Measurements from ENCODE around the gene PAXX.

Gene PAXX

DNA sequence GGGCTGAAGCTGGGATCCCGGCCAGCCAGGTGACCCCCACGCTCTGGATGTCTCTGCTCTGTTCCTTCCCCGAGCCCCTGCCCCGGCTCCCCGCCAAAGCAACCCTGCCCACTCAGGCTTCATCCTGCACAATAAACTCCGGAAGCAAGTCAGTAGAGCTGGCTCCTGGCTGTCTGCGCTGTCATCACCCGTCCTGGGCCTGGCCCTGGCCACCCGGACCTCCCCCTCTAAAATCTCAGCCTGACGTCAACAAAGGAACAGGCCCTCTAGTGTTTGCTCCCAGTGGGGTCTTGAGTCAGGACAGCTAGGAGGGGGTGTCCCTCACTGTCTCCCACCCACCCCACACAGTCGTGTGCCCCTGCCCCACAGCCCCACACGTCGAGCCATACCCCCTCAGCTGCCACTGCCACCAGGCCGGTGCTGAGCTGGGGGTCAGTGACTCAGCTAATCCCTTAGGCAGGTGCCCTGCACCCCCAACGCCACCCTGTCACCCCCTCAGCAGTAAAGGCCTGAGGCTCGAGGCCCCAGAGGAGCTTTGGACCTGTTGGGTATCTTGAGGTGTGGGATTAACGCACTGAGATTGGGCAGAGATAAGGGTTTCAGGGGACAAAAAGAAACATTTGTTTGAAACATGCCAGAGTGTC is 10.5 kb upstream of the PAXX start:
- no peak for DNase-seq

DNA sequence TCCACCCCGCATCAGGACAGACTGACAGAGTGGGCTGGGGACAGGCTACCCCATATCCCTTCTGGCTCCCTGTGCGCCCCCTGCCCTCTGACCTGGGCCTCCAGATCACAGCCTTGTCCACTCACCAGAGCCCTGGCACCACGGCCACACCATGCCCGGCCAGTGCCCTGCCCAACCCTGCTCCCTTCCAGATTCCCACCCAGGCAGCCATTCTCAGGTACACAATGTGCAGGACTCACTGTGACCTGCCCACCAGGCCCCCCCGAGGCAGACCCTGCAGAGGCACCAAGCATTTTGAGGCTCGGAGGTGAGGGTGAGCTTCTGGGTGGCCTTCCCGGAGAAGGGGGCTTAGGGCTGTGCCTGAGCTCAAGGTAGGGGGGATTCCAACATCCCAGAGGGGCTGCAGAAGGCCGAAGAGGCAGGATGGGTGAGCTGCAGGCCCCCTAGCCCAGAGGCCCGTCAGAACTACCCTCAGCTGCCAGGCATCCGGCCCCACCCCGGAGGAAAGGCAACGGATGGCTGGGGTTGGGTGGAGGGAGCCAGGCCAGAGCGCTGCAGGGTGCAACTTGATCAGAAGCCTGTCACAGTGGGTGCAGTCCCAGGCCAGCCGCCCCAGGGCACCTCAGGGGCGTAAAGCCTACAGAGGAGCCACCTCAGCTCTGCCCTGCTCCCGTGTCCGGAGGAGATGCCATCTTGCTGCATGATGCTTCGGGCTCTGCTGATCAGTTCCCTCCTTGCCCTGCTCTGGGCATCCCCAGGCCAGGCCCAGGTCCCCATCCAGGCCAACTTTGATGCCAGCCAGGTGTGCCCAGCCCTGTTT is 9.8 kb upstream of the PAXX start, which contains the start of gene LCNL1:
TSS of gene LCNL1 (plus strand) at position 762 of the 820 bp plus-strand sequence. CDS start 594 bp downstream, outside the sequence.
- no peak for DNase-seq

DNA sequence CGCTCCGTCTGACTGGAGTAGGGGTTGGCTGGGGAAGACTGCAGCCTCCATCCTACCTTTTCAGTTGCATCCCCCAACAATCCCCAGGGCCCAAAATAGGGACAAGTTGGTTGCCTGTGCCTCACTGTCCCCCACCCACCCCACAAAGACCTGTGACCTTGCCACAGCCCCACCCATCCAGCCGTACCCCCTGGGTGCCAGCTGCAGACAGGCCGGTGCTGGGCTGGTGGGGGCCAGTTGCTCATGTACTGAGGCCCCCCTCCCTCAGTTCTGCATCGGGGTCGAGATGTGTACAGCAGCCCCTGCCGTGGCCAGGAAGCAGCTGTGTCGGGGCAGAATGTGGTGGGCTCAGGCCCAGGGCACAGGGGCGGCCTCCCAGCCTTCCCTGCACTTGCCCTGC is 9.1 kb upstream of the PAXX start:
- no peak for DNase-seq

DNA sequence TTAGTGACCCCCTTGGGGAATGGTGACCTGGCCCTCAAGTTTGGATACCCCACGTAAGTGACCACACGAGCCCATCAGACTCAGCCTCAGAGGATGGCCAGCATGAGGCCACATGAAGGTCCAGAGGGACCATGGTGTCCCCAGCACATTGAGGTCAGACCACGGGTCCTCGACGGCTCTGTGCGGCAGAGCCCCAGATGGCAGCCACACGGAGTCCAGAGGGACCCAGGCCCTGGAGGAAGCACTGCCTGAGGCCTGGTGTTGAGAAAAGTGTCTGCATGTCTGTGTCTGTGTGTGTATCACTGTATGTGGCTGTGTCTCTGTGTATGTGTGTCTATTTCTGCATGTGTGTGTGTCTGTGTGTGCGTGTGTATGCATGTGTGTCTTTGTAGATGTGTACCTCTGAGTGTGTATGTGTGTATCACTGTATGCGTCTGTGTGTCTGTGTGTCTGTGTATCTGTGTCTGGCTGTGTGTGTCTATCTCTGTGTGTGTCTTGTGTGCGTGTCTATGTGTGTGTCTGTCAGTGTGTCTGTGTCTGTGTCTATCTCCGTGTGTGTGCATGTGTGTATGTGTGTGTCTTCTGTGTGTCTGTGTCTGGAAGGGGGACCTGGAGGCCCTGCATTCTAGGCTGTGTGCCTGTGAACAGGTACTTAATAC is 8.4 kb upstream of the PAXX start:
- DNase-seq, result no peak

- DNase-seq, result no peak
These were observed 7.7 kb upstream of the PAXX start for GRCh38 chr9:136984464-136985026.

- DNase-seq, result no peak
These were observed 7.1 kb upstream of the PAXX start for GRCh38 chr9:136985027-136985602.

GRCh38 chr9:136985853-136986252 is 6.4 kb upstream of the PAXX start:
- no peak for DNase-seq

DNA sequence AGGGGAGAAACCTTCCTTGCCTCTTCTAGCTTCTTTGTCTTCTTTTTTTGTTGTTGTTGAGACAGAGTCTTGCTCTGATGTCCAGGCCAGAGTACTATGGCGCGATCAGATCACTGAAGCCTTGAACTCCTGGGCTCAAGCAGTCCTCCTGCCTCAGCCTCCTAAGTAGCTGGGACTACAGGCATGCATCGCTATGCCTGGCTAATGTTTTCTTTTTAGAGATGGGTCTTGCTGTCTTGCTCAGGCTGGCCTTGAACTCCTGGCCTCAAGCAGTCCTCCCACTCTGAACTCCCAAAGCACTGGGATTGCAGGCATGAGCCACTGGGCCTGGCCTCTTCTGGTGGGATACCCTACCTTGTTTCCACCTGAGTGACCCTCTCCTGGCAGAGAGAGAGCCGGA is 3.4 kb upstream of the PAXX start:
- no peak for DNase-seq

DNA sequence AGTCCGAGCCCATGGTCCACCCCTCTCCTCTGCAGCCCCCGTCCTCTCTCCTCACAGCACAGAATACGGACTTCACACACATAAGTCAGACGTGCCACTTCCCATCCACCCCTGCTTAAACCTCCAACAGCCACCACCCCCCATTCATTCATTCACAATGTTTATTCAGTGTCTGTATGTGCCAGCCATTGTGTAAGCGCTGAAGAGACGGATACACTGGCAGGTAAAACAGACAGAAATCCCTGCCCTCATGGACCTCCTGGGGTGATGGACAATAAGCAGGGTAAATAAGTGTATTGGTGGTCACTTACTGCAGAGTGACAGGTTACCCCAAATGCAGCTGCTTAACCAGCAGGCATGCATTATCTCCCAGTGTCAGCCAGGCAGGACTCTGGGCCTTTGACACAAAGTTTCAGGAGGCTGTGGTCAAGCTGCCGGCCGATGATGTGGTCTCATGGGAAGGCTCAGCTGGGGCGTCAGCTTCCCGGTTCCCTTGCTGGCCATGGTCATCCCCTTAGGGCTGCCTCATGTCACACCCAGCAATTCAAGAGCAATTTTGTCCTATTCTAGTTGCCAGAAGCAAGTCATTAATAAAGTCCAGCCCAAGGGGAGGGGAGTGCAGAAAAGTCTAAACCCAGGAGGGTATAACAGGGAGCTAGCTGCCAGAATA is 1.8 kb upstream of the PAXX start:
- no peak for DNase-seq

DNA sequence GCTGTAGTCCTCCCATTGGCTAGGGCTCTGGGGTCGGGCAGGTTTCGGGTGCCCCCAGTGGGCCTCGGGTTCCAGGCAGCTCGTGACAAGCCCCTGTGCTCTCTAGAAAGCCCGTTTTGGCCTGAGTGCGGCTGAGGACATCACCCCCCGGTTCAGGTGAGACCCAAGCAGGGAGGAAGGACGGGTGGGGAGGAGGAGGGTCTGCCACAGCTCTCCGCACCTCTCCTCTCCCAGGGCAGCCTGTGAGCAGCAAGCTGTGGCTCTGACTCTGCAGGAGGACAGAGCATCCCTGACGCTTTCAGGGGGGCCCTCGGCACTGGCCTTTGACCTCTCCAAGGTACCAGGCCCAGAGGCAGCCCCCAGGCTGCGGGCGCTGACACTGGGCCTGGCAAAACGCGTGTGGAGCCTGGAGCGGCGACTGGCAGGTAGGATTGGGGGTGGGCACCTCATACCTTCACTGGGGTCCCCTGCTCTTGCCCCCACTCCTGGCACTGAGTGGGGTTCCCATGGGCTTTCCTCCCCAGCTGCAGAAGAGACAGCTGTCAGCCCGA is 672 bp downstream of the PAXX start:
- DNase-seq, result no peak

DNA sequence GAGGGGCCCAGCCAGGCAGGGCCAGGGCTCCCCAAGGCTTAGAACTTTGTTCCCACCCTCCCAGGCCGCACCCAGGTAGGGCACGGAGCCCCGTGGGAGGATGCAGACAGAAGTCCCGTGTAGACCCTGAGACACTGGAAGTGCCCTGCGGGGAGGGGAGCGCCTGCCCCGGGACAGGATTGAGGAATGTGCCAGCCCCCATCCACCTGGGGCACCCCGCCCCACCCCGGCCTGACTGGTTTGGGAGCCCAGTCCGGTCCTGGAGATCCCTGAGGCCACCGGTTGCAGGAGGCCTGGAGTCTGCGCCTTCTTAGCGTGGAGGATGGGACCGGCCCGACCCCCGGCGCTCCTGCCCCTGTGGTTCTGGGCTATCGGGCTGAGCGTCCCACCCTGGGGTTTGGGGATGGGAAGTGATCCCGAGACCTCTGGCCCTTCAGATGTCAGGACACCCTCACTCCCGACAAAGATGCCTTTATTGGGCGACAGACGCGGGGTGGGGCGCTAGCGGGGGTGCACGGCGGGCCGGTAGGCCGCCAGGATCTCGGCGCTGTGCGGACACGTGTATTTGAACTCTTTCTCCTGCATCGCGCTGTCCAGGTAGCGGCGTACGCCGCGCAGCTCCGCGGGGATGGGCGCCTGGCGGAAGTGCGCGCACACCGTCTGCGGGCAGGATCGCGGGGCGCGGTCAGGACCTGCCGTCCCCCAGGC is 2.1 kb downstream of the PAXX start:
- no peak for DNase-seq

GRCh38 chr9:136994888-136995230 is 2.6 kb downstream of the PAXX start:
- no peak for DNase-seq

DNA sequence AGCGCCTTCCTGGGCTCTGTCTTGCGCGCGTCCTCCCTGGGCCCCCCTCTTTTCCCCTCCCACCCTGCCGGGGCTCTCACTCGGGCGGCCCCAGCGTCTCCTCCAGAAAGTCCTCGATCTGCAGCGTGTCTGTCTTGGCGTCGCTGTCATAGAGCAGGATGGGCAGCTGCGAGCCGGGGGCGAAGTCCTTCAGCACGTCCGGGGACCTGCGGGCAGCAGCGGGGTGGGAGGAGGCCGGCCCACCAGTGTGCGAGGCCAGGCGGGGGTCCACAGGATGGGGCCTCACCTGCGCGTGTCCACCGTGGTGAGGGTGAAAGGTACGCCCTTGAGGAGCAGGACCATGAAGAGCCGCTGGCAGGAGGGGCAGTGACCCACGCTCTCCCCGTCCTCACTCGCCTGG is 3.1 kb downstream of the PAXX start:
- no peak for DNase-seq

DNA sequence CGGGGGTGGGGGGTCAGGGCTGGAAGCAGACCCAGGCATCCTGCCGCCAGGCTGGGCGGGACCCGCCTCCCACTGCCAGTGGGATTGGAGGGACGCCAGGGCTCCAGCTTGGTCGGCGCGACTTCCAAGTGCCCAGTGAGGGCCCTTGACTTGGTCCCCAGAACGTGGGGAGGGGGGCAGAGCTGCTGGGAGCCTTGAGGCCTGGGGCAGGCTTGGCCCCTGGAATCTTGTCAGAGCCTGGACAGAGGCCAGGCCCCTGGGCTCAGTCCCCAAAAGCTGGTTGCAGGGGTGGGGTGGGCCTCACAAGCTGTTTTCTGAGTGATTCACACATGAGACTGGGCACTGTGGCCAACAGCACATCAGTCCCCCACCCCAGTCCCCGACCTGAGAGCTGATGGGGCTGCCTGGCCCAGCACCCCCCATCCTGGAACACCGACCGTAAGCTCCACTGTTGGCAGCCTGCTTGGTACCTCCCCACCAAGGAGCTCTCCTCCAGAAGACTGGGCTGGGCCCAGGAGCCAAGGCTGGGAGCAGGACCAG is 3.6 kb downstream of the PAXX start:
- DNase-seq, result no peak

- DNase-seq, result no peak
These were observed 4.4 kb downstream of the PAXX start, which contains the start of gene CLIC3 for GRCh38 chr9:136996361-136997292. CLIC3 (minus strand) TSS chr9:136996568; CDS start chr9:136996543, 25 bp downstream.

- no peak for DNase-seq
These were observed 5.1 kb downstream of the PAXX start for GRCh38 chr9:136997371-136997770.

DNA sequence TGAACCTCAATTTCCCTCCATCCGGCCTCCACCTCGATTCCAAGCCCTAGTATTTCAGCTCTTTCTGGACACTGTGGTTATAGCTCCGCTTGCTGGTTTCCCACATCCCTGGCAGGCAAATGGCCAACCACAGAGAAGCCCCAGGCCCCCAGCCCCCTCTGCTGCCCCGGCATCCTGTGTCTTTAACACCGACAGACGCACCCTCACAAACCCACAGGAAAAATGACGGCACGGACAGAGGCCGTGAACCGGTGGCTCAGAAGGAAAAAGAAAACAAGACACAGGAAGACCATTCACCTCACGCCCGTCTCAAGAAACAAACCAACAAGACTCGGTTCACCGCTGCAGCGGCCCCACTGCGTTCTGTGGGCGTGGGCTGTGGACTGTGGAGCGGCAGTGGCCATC is 5.6 kb downstream of the PAXX start:
- no peak for DNase-seq

DNA sequence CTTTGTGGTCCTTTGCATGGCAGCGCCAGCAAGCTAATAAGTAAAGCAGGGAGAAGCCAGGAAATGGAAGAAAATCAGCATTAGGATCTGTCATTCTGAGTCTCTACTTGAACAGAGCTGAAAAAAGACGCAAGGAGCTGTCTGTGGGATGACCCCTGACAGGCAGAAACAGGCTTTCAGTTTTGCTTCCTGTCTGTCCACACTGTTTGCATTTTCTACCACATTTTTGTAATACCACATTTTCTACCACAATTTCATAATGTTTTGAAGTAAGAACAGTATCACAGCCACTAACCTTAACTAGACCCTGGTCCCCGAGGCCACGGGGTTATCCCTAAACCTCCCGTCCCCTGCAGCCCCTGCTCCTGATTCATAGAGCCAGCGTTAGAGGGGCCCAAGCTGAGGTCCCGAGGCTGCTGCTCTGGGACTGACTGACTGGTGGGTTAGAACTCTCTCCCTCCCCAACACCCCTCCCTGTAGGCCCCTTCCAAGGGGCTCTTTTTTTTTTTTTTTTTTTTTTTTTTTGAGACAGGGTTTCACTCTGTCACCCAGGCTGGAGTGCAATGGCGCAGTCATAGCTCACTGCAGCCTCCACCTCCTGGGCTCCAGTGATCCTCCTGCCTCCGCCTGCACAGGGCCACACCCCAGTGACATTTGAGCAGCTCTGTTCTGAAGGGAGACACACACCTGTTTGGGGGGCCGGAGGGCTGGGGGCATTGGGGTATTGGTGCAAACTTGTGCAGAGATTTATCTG is 8.1 kb downstream of the PAXX start:
- no peak for DNase-seq

Data from right kidney (tissue), 1 donor.